HT1080 (cell line): ENCODE data around the gene JCHAIN. TPM values are rescaled to one million over a fixed set of nuclear protein-coding genes. Genes with fewer than 3 reads are reported as not detected.

Experiments
- DNase-seq: peaks from one replicate; pipeline ENCODE4 v3.0.0-alpha.2; 2015; ENCODE audit warnings: low read depth
- small RNA-seq: library from RNA; depleted of rRNA; stranded (forward); fragments of <200 nt; gene quantifications from one replicate; pipeline ENCODE3, GENCODE V24; 2014
- total RNA-seq: library from RNA; depleted of rRNA; stranded (reverse); fragments of >200 nt; shearing (Covaris generic); gene quantifications from 2 replicates; pipeline ENCODE4 v1.2.3, GENCODE V29; 2014; rRNA removed

JCHAIN gene
- total RNA-seq, 1 experiment from 2014 or later, result not detected

DNA sequence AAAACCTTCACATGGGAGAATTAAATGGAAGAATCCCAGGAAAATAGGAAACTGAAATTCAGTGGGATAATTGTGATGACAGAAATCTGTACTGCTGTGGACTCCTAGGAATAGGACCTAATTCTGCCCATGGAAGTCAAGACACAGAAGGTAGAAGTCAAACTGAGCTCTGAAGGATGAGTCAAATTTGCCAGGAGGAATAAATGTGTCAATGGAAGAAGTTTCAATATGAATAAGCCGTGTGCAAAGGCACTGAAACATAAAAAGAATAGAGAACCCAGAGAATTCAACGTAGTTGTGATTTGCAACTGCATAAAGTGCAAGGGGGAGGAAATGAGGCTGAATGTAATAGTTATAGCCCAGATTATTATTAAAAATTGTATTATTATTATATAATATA lies 26.1 kb downstream of the JCHAIN start:
- DNase-seq, result no peak

DNA sequence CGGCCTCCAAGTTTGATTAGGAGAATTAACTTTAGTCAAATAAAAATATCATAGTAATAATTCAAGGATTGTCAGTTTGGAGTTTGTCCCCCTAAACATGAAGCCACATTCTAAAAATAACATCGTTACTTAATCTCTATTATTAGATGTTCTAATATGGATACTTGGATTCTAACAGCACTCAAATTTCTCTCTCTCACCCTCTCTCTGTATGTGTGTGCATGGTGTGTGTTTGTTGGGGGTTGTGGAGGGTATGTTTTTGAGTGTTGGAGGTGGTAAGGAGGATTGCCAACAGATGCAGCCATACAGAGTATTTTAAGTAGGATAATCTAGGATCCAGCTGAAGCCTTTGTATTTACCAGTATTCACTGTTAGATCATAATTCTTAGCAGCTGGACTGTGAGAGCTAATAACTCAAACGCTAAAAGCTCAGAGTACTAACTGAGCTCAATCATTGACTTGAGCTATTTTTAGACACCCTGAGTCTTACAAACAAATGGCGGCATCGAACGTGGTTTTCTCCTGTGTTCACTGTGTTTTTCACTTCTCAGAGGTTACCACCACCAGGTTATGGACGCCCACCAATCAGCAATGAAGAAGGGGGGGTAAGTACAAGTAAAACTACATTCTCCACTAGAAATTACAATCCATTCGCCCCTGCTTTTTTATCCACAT lies 28.9 kb downstream of the JCHAIN start:
- DNase-seq, result no peak

DNA sequence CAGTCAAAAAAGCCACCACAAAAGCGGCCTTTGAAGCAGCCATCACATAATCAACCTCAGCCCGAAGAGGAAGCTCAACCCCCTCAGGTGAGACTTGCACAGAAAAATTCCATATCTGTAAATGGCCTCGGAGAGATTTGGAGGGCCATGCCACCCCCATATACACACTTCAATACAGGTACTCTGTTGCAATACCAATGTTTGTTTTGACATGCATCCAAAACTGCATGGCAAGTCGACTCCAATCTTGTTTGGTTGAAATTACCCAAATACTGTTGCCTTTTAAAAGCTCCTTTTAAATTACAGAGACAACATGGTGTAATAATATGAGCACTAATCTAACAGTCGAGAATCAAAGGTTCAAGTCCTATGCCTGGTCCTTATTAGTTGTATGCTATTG lies 31.8 kb downstream of the JCHAIN start:
- no peak for DNase-seq

DNA sequence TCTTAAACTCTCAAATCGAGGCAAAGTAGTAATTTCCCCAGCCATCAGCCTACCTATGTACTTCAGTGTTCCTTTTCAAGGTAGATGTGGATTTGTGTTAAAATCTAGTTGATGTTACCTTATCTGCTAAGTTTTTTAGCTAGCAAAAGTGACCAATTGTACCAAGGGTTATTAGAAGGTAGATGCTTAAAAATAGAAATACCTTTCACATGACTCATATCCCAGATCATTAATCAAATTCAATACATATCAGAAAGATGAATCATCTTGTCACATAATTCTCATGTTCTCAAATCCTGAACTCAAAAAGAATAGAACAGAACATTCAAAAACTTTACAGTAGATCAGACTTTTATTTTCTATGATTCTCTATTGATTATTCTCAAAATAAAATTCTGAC lies 34.3 kb downstream of the JCHAIN start:
- peak; percentile 73 for DNase-seq

DNA sequence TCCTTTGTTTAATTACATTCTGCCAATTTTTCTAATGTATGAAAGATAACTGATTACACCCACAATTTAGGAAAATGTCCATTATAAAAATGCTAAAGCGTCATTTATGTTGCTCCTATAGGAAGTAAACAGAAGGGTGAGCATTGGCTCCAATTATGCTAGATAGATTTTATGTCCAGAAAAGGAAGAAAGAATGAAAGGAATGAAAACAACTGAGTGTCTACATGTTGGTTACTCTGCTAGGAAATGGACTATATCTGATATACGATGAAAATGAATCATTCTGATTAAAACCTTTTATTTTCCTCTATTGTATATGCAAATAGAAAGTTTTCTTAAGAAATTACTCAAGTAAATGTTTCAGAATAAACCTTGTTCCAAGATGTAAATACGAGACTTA lies 36.1 kb downstream of the JCHAIN start:
- DNase-seq, result no peak

DNA sequence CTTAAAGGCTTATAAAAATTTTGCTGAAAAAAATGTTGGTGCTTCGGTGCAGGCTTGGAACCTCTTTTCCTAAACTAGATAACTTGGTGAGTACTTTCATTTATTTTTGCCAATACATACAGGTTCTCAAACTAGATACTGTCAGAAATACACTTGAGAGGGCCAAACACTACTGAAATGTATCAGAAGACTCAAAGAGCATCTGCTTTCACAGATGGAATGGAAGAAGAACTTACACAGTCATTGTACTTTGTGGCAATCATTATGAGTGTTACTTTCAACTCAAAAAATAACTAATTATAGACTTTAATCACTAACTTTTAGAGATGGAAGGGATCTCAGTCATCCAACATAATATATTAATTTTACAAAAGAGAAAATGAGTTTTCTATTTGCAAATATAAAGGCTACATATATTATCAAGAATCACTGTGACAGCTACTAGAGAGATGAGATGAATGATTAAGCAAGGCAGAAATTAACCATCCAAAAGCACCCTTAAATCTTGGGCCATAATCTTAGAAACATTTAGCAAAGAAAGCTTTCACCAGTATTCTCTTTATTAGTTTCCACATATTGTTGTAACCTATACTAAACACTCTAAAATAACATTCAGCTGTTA lies 36.7 kb downstream of the JCHAIN start:
- DNase-seq, result no peak

DNA sequence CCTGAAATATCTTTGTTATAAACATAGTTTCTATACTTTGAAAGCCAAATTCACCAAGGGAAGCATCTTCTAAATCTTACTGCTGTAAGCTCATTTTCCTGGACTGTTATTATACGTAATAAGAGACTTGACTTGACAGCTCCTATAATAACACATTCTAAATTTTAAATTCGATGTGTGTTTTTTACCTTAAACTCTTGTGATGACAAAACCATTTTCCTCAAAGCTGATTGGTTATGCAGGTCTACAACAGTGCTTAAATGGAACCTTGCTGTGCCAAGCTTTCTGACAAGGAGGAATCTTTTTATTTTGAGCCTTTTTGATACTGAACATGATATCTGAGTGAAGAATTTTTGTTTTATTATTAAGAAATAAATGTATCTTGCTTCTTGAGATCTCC lies 37.9 kb downstream of the JCHAIN start, which contains the start of gene ENAM:
Gene ENAM (plus strand): TSS at position 301 of the 400 bp plus-strand sequence. CDS start 757 bp downstream, outside the sequence.
- DNase-seq, result no peak

DNA sequence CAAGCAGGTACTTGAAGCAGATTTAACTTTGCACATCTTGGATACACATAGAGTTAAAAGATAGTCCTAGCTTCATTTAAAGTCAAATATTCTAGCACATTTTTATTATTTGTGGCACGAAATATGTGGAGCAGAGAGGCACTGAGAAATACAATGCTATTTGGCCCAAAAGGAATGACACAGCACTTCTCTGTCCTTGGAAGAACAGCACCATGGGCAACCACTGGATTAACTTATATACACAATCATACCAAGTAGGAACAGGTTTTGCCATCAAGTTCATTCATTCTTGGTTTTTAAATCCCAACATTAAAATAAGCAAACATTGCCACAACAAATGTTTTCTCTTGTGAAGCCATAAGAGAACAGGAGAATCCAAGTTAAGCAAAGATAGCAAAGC lies 38.7 kb downstream of the JCHAIN start:
- DNase-seq, result no peak

DNA sequence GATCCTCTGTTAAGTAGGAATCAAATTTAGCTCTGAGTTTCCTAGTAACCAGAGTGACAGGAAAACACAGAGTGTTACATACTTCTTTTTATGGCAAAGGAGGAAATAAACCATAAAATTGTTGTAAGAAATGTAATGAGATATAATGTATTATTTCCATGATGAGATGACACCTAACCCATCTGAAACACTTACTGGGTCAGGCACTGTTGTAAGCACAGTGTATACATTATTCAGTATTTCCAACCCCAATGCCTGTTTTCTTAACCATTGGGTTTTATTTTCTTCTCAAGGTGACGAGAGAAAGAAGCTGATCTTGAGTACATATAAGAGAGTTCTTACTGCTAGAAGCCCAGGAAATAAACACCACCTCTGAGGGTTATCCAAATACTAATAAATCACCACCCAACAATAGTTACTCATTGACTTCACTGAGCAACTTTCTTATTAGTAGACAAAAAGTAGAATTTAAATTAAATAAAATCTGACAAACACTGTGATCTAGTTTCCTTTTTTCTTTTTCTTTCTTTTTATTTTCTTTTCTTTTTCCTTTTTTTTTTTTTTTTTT lies 42.0 kb downstream of the JCHAIN start:
- DNase-seq, result no peak

DNA sequence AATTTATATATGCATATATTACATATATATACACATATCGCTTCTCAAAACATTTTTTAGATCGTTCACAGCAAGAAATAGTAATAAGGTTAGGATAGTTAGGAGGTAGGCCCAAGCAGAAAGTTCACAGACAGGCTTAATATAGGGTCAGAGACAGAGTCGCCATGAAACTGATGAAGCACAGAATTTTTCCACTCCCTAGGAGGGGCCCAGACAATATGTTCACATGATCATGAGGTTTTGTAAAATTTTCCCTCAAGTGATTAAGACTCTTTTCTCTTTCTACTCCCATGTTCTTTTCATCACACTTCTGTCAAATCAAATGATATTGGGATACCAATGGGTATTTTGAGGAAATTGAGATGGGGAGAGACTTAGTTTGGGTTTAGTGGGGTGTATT lies 43.0 kb downstream of the JCHAIN start:
- DNase-seq, result no peak

DNA sequence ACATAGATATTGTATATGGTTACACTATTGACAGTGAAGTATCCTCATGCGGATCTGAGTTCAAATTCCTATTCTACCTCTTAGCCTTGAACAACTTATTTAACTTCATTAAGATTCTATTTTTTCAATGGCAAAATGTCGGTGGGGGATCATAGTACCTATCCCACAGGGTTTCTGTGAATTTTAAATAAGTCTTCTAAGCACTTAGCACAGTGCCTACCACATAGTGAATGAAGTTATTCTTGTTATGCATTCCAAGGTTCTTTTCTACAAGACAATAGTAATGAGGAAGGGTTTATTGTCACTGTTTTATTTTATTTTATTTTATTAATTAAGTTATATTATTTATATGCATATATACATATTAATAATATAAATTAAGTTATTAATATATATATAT lies 46.5 kb downstream of the JCHAIN start:
- DNase-seq, result no peak

DNA sequence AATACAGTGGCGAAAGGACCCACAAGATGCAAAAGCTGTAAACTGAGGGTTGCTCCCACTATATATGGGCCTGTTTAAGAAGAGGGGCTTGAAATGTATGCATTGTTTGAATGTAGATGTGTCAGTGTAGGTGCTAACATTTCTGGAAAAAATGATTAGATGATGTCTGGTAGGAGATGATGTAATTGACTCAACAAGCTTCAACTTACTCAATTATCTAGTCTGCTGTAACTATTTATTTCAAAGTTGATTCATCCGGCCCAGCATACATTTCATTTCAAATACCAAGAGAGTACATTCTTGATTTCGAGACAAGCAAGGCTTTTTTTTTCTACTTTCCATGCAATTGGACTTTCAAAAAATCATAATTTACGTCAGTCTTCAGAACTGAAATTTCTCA lies 47.0 kb downstream of the JCHAIN start:
- no peak for DNase-seq

DNA sequence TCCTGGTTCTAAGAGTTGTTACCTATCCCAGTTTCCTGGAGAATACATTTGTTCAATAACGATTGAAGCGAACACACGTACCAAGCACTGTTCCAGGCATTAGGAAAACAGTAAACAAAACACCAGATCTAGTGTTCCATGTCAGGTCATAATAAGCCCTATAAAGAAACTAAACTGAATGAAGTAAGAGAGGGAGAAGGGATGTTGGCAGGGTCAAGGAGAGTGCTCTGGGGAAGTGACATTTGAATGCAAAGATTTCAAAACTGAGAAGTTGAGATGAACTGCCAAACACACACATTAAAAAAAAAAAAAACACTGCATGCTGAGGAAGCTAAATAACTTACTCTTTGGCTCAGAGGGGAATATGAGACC lies 52.1 kb downstream of the JCHAIN start:
- DNase-seq, result no peak

DNA sequence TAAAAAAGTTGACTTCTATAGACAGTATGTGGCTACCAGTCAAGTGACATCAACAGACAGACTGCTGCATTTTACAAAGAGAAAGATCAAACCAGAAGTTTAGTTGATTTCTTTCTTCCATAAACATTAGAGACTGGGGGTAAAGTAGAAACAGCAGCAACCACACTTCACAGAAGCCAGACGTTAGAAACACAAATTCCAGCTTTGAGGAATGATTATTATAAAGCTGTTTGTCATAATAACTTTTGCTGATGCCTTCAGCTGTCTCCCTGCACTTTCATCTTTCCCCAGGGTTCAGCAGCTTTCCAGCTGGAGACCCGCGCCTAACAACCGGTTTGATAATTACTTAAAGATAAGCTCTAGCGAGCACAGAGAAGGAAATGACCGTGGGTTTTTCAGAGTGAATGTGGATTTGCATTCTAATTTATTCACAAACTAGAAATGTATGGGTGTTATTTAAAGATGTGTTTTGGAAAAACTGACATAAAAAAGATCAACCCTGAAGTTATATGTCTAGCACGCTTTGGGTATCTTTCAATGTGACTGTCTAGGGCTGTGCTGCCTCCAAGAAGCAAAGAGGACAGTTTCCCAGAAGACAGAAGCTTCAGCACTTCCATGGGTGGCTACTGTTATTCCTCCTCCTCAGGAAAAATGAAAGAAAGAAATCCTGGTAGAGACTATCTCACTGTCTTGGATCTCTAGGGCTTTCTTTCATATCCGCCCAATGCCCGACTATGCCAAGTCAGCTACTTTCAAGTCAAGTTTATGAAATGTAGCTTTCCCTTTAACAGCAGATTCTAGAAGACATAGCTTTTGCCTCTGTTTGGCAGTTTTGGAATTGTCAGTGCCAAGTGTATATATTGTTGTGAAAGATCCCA lies 52.8 kb downstream of the JCHAIN start:
- no peak for DNase-seq

DNA sequence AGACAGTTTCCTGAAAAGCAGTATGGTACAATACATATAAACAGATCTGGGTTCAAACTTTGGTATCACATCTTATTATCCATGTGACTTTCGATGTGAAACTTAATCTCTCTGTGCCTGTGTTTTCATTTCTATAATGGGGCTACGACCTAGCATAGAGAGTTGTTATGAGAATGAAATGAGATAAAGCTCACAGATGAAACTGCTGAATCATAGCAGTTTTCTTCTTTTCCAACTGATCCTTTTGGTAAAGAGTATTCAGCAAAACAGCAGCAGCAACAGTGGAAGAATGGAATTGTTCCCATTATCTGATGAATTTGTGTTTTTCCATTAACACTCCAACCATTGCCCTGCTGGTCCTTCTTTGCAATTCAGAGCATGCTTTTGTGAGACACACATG lies 58.0 kb downstream of the JCHAIN start:
- no peak for DNase-seq

DNA sequence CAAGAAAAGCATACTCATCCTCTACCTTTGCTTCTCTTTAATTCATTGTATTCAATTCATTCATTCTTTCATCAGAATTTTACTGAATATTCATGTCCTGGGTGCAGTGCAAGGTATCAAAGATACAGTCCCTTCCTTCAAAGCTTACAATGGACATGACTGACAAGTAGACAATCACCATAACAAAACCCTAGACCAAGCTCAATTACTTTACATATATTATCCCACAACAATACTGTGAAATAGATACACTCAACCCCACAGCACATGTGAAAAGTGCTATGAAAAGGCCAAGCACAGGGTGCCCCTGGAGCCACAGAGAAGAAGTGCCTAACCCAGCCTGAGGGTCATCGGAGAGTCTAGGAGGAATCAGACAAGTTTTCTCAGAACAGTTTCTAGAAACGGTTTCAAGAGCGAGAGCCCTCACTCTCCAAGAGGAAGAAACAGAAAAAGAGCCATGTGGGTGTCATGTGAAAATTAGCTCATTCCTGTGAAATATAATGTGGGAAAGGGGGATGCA lies 58.9 kb downstream of the JCHAIN start:
- no peak for DNase-seq

DNA sequence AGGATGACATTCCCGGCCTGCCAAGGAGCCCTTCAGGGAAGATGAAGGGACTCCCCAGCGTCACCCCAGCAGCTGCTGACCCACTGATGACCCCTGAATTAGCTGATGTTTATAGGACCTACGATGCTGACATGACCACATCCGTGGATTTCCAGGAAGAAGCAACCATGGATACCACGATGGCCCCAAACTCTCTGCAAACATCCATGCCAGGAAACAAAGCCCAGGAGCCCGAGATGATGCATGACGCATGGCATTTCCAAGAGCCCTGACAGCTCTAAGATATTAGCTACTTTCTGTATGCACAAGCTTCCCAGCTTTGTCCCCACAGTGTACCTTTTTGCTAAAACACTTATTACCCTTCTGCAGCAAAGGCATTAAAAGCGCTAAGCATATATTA lies 59.8 kb downstream of the JCHAIN start:
- DNase-seq, result peak; percentile 32

Small RNA genes lying within 50 kb of the gene (small RNA-seq; reads per million reads assigned to genes)
- gene RNU6-520P (not detected), gene RNU6-784P (not detected)

Other genes starting within 250 kb of the JCHAIN start
- not detected in 2 replicates for gene MUC7, start 194.3 kb downstream of the JCHAIN start, total RNA-seq
- gene AMTN, start 147.9 kb downstream of the JCHAIN start, total RNA-seq, result 0.45 TPM in 1 of 2 replicates, not detected in the other
- not detected in 2 replicates for gene AMBN, start 74.3 kb downstream of the JCHAIN start, total RNA-seq
- gene ENAM, start 37.8 kb downstream of the JCHAIN start, total RNA-seq, result 0.20 TPM in 1 of 2 replicates, not detected in the other
- 39.7 and 57.2 TPM in 2 replicates for gene UTP3, start 22.0 kb upstream of the JCHAIN start, total RNA-seq
- gene RUFY3, start 55.5 kb upstream of the JCHAIN start, total RNA-seq, result 7.9 and 10.6 TPM in 2 replicates
- gene GRSF1, start 173.4 kb upstream of the JCHAIN start, total RNA-seq, result 97.5 and 109 TPM in 2 replicates
- gene MOB1B, start 235.9 kb upstream of the JCHAIN start, total RNA-seq, result 4.4 and 4.5 TPM in 2 replicates